T-helper 17 cell (primary cell): ENCODE results near the gene DDR1. TPM values are rescaled to one million over a fixed set of nuclear protein-coding genes. Genes with fewer than 3 reads are reported as not detected.

Experiments used
- ATAC-seq: fragments of 150-1000 bp; cut with Tn5 transposase; 2 replicates; pipeline ENCODE4 v1.10.0; 2021; ENCODE audit warnings: mild to moderate bottlenecking, moderate library complexity
- DNase-seq, 3 donors: peaks; one replicate each; pipeline versions ENCODE4 v3.0.0 to v3.0.0-alpha.2; 2020 to 2021
- H3K9me3 ChIP-seq: one replicate; pipeline ENCODE4 v1.7.0; 2013; ENCODE audit warnings: low read length, mild to moderate bottlenecking; ENCODE audit not compliant: control insufficient read depth, poor library complexity, severe bottlenecking
- H3K27ac Mint-ChIP-seq: one replicate; pipeline ENCODE4 v1.8.0; 2022; ENCODE audit warnings: mild to moderate bottlenecking, moderate library complexity, mixed read lengths
- H3K27me3 Mint-ChIP-seq: one replicate; pipeline ENCODE4 v1.8.0; 2022; ENCODE audit warnings: mixed read lengths
- H3K36me3 Mint-ChIP-seq: one replicate; pipeline ENCODE4 v1.8.0; 2022; ENCODE audit warnings: low read depth, mixed read lengths
- H3K4me1 Mint-ChIP-seq: one replicate; pipeline ENCODE4 v1.8.0; 2022; ENCODE audit warnings: mild to moderate bottlenecking, mixed read lengths
- H3K4me3 Mint-ChIP-seq: one replicate; pipeline ENCODE4 v1.8.0; 2022; ENCODE audit warnings: mild to moderate bottlenecking, moderate library complexity, mixed read lengths
- total RNA-seq, 4 donors: library from RNA in 2 of 4; stranded (reverse) in 2 of 4; gene quantifications; one replicate each; pipeline ENCODE4 v1.2.3 and lab custom pipeline; 2022 to 2026

The DDR1 gene
- total RNA-seq, 2 donors from 2014 or later = 1.8 to 5.6 TPM

DNA sequence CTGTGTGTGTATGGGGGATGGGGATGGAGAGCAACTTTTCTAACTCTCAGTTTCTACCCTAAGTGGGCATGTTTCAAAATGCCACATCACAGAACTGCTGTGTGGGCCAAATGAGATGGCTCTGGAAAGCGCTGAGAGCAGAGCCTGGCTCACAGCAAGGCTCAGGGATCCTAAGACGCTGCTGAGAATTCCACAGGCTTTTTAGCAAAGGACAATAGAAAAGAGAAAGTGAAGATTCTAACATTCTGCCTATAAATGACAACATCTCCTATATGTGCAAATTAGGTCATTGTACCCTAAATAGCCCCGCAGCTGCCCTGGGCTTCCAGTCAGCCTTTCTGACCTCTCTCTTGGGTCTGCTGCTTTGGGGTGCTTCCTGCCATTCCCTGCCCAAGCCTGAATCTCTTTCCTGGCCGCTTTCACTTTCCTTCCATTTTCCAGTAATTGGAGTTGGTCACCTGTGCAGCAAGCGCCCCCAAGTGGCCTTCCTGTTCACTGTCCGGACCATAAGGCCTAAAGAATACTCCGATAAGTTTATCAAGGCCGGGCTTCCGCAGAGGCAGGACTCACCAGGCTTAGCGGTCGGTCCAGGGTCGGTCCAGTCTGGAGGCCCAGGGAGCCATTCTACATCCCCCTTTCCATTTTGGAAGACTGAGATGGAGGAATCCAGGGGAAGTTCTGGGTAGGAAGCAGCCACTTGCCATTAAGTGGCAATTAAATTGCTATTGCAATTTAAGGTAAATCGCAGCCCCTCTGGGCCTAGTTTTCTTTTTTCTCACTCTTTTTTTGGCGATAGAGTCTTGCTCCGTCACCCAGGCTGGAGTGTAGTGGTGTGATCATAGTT, 6.7 kb upstream of the DDR1 start:
- DNase-seq (peak; percentile 47 to 51 (median 49)), ATAC-seq (peak; percentile 88)
- peaks cover 19% of the 10 kb centered on the region for H3K4me1 Mint-ChIP-seq
- no peaks in the 10 kb centered on the region for H3K9me3 ChIP-seq
- no peaks in the 10 kb centered on the region for H3K27me3 Mint-ChIP-seq
- H3K27ac Mint-ChIP-seq = peak overlapping the region; percentile 37
- H3K36me3 Mint-ChIP-seq = no peaks in the 10 kb centered on the region
- peak overlapping the region; percentile 91 for H3K4me3 Mint-ChIP-seq

DNA sequence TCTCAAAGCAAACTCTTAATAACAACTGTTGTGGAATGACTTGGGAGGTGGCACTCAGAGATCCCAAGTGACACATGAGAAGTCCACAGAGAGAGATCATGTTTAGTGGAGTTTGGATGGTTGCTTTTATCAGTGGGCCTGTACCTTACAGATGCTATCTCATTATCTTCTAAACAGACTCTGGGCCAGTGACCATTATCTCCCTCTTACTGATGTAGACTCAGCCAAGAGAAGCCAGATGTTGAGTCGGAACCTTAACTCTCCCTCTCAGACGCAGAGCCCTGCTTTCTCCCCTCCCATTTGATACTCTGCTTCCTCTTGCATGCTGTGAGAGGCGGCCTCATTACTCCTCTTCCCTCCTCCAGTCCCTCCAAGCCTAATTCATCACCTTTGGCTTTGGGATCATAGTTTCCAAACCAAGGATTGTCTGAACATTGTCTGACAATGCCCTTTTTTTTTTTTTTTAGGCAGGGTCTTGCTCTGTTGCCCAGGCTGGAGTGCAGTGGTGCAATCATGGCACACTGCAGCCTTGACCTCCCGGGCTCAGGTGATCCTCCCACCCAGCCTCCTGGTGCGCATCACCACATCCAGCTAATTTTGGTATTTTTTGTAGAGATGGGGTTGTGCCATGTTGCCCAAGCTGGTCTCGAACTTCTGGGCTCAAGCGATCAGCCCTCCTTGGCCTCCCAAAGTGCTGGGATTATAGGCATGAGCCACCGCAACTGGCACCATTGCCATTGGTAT, 4.5 kb upstream of the DDR1 start:
- no peaks in the 10 kb centered on the region for H3K27me3 Mint-ChIP-seq
- no peaks in the 10 kb centered on the region for H3K36me3 Mint-ChIP-seq
- no peak overlapping the region for H3K4me3 Mint-ChIP-seq
- DNase-seq (no peak), ATAC-seq (no peak)
- H3K27ac Mint-ChIP-seq = peak overlapping the region; percentile 56
- no peaks in the 10 kb centered on the region for H3K9me3 ChIP-seq
- peaks cover 27% of the 10 kb centered on the region for H3K4me1 Mint-ChIP-seq

DNA sequence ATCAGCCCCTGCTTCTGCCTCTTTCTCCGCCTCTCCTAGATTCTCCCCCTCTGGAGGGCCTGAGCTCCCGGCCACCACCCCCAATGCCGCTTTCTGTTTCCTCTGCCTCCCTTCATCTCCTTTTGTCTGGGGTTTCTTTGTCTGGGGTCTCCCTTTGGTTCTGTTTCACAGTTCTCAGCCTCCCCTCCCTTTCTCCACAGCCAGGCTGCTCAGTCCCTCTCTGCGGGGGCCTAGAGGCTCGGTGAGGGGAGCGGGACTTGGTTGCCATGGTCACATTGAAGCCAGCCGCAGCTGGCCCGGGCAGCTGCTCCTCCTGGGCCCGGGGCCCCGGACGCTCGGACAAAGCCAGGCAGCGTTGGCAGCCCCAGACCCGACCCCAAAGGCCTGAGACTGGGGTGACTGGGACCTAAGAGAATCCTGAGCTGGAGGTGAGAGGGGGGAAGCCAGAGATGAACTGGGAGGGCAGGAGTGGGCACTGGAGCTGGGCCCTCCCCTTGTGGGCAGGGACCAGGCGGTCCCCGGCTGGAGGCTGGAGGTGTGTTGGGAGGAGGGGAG, 3.5 kb upstream of the DDR1 start:
- no peak for DNase-seq
- ATAC-seq = no peak
- Mint-ChIP-seq H3K27ac (peak overlapping the region; percentile 56), H3K27me3 (no peaks in the 10 kb centered on the region), H3K4me1 (peaks cover 31% of the 10 kb centered on the region), H3K36me3 (no peaks in the 10 kb centered on the region), H3K4me3 (no peak overlapping the region)
- H3K9me3 ChIP-seq = no peaks in the 10 kb centered on the region

DNA sequence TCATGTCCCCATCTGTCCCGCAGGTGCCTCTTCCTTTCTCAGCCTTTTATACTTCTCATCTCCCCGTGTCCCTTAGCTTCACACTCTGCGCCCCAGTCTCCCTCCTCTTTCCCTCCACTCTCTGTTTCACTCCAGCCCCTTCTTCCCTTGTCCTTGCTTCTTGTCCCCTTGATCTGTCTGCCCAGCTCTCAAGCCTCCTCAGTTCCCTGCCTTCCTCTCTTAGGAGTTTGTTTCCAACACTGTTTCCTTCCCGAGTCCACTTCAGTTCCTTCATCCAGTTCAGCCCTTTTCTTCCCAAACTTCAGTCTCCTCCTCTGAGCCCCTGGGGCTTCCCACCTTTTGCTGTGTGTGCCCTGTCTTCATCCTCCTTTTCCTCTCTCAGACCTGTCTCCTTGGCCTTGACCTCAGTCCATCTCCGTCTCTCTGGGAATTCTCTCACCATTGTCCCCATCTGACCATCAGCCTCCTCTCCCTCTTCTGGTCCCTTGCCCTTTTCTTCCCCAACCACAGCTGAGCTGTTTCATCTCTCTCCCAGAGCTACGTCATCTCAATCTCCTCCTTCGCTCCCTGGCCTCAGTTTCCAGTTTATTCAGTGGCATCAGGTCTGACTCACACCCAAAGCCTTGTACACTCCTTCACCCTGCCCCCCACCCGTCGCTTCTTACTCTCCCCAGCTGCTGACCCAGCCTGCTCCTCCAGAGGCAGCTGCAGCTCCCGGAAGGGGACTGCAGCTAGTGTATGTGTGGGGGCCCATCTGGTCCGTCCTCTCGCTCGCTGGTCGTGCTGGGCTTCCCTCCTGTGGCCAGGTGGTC, 2.7 kb upstream of the DDR1 start:
- Mint-ChIP-seq H3K4me3 (peak overlapping the region; percentile 41), H3K27ac (no peak overlapping the region), H3K27me3 (peaks cover 6% of the 10 kb centered on the region), H3K36me3 (peaks cover 2% of the 10 kb centered on the region), H3K4me1 (peaks cover 38% of the 10 kb centered on the region)
- no peak for DNase-seq
- H3K9me3 ChIP-seq = no peaks in the 10 kb centered on the region
- ATAC-seq = no peak

DNA sequence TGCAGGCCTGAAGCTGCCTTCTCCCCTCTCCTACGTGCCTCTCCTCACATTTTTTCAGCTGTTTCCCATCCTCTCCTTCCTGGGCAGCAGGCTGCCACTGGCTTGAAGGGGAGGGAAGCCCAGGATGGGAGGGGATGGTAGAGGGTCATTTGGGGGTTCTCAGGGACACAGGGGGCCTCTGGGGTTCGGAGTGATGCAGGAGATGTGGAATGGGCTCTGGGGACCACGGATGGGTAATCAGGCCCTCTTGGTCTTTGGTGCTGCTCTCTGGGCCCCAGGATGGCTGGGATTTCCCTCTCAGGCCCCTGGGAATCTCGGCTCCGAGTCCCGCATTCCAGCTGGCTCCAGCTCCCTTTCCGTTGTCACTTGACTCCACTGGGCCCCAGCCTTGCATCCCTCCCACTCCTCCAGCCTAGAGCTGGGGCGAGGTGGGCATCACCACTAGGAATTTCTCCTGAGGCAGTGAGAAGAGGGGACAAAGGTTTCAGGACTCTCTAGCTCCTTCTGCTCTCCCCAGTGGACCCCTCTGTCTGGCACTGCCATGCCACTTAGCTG, 2.0 kb upstream of the DDR1 start:
- peaks cover 40% of the 10 kb centered on the region for H3K4me1 Mint-ChIP-seq

DNA sequence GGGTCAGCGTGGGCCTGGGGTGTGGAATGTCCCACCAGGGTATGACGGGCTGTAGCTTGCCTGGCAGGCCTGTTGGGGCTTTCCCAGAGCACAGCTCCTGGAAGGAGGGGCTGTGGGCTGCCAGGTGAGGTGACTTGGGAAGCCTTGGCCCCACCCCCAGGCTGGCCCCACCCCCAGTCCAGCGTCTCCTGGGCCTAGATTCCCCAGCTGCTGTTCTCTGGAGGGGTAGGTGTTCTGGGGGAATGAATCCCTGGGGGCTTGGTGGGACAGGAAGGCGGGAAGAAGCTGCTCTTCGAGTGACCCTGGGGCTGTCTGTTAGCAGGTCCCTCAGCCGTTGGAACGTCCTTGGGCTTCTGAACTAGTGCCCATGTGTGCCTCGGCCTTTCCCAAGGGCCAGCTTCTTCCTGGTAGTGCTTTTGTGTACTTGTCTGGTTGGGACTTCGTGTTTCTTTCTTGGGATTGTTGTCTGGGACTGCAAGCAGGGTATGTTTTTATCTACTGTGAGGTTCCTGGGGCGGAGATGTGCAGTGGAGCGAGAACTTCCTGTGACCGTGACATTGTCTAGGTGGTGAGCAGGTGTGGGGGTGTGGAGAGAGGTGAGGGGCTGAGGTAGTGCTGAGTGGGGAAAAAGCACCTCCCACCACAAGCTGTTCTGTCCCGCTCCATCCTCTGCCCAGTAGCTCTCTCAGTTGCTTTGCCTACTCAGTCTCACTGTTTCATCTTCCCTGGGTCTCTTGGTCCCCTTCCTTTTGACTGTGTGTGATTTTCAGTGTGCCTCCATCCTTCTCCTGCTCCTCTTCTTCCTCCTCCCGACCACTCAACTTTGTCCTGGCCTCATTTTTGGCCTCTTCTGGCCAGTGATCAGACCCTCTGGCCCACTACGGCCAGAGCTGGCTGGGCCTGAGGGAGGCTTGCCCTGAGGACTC, 1.3 kb upstream of the DDR1 start:
- H3K36me3 Mint-ChIP-seq = peaks cover 2% of the 10 kb centered on the region
- peaks cover 34% of the 10 kb centered on the region for H3K4me1 Mint-ChIP-seq
- no peak for DNase-seq
- peak overlapping the region; percentile 90 for H3K4me3 Mint-ChIP-seq
- peak overlapping the region; percentile 70 for H3K27ac Mint-ChIP-seq
- peaks cover 7% of the 10 kb centered on the region for H3K27me3 Mint-ChIP-seq
- H3K9me3 ChIP-seq = no peaks in the 10 kb centered on the region
- no peak for ATAC-seq

More for the DNA sequence above, 2.0 kb upstream of the DDR1 start:
- Mint-ChIP-seq H3K36me3 (peaks cover 2% of the 10 kb centered on the region), H3K4me3 (no peak overlapping the region), H3K27me3 (peaks cover 7% of the 10 kb centered on the region), H3K27ac (no peak overlapping the region)
- ATAC-seq (no peak), DNase-seq (no peak)
- H3K9me3 ChIP-seq = no peaks in the 10 kb centered on the region

DNA sequence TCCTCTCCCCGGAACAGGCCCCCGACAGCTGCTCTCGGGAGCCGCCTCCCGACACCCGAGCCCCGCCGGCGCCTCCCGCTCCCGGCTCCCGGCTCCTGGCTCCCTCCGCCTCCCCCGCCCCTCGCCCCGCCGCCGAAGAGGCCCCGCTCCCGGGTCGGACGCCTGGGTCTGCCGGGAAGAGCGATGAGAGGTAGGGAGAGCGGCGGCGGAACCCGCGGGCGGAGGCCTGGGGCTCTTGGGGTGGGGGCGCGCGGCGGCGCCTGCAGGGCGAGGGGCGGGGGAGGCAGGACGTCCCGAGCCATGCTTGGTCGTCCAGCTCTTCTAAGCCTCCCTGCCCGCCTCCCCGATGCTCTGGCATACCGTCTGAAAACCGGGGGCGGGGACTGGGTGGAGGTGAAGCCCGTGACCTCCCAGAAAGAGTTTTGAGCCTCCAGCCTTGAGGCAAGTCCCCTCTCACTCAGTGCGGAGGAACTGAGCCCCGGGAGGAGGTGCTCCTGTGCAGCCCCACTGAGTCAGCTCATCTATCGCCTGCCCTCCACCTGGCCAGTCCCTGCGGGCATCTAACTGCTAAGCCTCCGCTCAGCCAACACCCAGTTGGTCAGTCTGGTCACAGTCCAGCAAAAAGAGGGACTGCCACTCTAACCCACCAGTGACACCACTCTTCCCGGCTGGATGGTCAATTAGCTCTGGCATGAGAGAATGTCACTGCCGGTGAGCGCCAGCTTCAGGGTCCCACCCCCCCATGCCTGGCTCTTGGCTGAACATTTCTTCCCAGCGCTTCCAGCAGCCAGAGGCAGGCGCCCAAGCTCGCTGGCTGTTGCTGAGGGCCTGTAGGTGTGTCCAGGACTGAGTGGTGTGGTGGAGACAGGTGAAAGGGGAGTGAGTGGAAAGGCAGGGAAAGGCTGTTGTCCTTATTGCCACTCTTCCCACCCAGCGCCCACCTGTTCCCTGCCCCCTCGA, 482 bp downstream of the DDR1 start:
- Mint-ChIP-seq H3K36me3 (peaks cover 2% of the 10 kb centered on the region), H3K4me3 (peak overlapping the region; percentile 90), H3K27me3 (peaks cover 8% of the 10 kb centered on the region), H3K4me1 (peaks cover 29% of the 10 kb centered on the region), H3K27ac (no peak overlapping the region)
- ATAC-seq = peak; percentile 60
- H3K9me3 ChIP-seq = no peaks in the 10 kb centered on the region
- no peak for DNase-seq

DNA sequence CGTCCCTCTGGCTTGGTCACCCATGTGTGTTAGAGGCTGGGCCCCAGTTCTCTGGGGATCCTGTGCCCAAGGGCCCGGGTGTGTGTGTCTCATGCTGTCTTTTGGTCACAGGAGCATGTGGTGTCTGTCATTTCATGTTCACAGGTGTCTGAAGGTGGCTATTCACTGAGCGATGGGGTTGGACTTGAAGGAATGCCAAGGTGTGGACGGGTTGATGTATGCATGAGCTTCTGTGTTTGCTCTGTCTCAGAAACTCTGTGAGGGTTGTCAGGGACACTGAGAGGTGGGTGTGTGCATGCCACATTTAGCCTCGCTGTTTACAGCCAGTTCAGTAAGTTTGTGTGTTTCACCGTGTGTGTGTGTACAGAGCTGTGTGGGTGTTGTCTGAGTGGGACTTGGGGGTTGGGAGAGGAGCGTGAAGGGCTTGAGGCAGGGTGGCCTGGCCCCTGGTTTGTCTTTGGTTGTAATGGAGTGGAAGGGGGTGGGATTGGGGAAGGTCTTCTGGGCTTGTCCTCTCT, 1.2 kb downstream of the DDR1 start:
- peaks cover 13% of the 10 kb centered on the region for H3K27me3 Mint-ChIP-seq
- no peak overlapping the region for H3K27ac Mint-ChIP-seq
- DNase-seq (no peak), ATAC-seq (no peak)
- peaks cover 29% of the 10 kb centered on the region for H3K4me1 Mint-ChIP-seq
- peak overlapping the region; percentile 90 for H3K4me3 Mint-ChIP-seq
- peaks cover 7% of the 10 kb centered on the region for H3K36me3 Mint-ChIP-seq
- H3K9me3 ChIP-seq = no peaks in the 10 kb centered on the region

DNA sequence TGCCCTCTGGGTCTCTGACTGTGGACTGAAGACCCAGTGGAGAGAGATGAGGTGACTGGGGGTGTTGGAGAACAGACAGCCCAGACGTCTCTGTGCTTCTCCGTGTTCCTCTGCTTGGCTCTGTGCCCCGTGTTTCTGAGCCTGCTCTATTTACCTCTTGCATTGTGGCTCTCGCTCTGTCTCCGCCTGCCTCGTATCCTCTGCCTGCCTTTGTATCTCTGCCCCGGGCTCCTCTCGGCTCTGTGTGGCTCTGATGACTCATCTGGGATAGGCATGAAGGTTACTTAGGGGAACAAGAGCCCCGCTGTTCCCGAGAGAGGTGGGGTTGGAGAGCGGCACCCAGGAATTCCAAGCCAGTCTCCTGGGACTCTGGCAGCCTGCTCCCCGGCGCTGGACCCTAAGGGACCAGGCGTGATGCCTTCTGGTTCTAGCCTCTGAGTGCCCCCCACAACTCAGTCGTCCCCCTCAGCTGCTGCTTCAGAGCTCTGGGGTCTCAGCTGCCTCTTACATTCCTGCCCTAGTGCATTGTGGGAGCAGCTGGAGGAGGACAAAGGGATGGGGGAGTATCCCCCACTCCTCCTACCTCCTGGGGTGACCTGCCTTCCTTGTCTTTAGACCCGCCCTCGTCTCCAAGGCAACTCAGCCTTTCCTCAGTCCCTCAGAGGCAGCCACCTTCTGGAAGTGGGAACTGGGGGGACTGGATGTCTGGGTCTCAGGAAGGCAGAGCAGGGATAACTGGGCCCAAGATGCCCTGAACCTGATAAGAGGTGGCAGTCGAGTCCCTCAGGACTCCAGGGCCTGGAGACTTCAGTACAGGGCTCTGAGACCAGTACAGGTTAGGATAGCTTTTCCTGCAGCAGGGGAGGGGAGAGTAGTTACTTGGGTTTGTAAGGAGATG, 1.9 kb downstream of the DDR1 start:
- no peak for DNase-seq
- peak; percentile 31 for ATAC-seq
- Mint-ChIP-seq H3K36me3 (peaks cover 7% of the 10 kb centered on the region), H3K27ac (no peak overlapping the region), H3K4me3 (peak overlapping the region; percentile 90), H3K27me3 (peaks cover 13% of the 10 kb centered on the region), H3K4me1 (peaks cover 29% of the 10 kb centered on the region)
- no peaks in the 10 kb centered on the region for H3K9me3 ChIP-seq

DNA sequence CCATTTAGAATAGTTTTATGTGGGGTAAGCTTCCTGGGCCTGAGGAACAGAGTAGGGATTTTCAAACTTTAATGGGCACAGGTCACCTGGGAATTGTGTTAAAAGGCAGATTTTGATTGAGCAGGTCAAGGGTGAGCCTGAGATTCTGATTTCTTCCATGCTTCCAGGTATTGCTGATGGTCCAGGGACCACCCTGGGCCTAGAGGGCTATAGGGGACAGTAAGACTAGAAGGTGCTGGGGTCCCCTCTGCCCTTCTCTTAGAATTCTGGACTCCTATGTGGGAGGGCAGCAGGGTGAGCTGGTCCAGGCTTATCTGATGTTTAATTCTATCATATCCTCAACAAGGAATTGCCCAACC, 2.6 kb downstream of the DDR1 start:
- Mint-ChIP-seq H3K4me3 (no peak overlapping the region), H3K4me1 (peaks cover 24% of the 10 kb centered on the region), H3K27me3 (peaks cover 13% of the 10 kb centered on the region), H3K36me3 (peaks cover 7% of the 10 kb centered on the region), H3K27ac (no peak overlapping the region)
- H3K9me3 ChIP-seq = no peaks in the 10 kb centered on the region
- no peak for ATAC-seq
- no peak for DNase-seq
